Psoas muscle (tissue), 8 donors: ENCODE measurements around the gene CNBD2. TPM values are rescaled to one million over a fixed set of nuclear protein-coding genes. Genes with fewer than 3 reads are reported as not detected.

Experiments used
- ATAC-seq, 4 donors: fragments of 200-7000 bp; cut with Tn5 transposase; one replicate each; pipeline ENCODE4 v1.9.1; 2020; ENCODE audit warnings: moderate library complexity in 3 of 4, mild to moderate bottlenecking in 2 of 4
- DNase-seq, 2 donors: peaks; one replicate each; pipeline ENCODE4 v3.0.0-alpha.2; 2020
- H3K27ac ChIP-seq: fragments of 200-600 bp; one replicate; pipeline ENCODE4 v1.8.0; 2022
- H3K27me3 ChIP-seq, 3 donors: fragments of 200-600 bp in 1 of 3; one replicate each; pipeline versions ENCODE4 v1.6.1 to v1.8.0; 2013 to 2022; ENCODE audit warnings: low read length in 2 of 3, mild to moderate bottlenecking in 2 of 3, moderate library complexity in 1 of 3; ENCODE audit not compliant: insufficient read depth in 3 of 3
- H3K36me3 ChIP-seq, 2 donors: fragments of 200-600 bp in 1 of 2; one replicate each; pipeline versions ENCODE4 v1.6.1 to v1.8.0; 2013 to 2022; ENCODE audit warnings: low read depth in 1 of 2, mild to moderate bottlenecking in 1 of 2, moderate library complexity in 1 of 2; ENCODE audit not compliant: insufficient read depth in 1 of 2
- H3K4me1 ChIP-seq: fragments of 200-600 bp; one replicate; pipeline ENCODE4 v1.8.0; 2022
- H3K4me3 ChIP-seq: fragments of 200-600 bp; one replicate; pipeline ENCODE4 v1.8.0; 2022; ENCODE audit warnings: mild to moderate bottlenecking
- H3K9me3 ChIP-seq: fragments of 200-600 bp; one replicate; pipeline ENCODE4 v1.8.0; 2022
- CTCF ChIP-seq: fragments of 200-600 bp; IDR thresholded peaks from one replicate; pipeline ENCODE4 v1.8.0; 2022; ENCODE audit warnings: antibody characterized with exemption
- WGBS, 3 donors: extraction: QIAGEN DNeasy Blood & Tissue Kit; methylation state at CpG; one replicate each; pipeline versions ENCODE4 v1.1.6 to v1.1.7; 2013; 5-methylcytosine and 5-hydroxymethylcytosine counted together
- intact Hi-C, 2 donors: fragments of 100-400 bp; cut with DNase I; formaldehyde crosslinking; loops; one replicate each; pipeline versions ENCODE4 v1.11.0 to v1.14.2; 2022
- polyA plus RNA-seq, 3 donors: library from polyadenylated mRNA; stranded (reverse); fragments of 200-250 nt; gene quantifications; one replicate each; pipeline ENCODE4 v1.2.3, GENCODE V29; 2013
- total RNA-seq, 4 donors: library from RNA; stranded (reverse); fragmentation: NEBNext Ultra II Directional in 2 of 4; extraction: Animal tissue kit (Norgen Biotek cat#: 25700) in 2 of 4; gene quantifications; one replicate each; pipeline versions ENCODE4 v1.2.1 to v1.2.4, GENCODE V29; 2021 to 2023
- donor health status: healthy with polysubstance abuse.
- donor health status: DM: no; HTN: no; CAD: no; lungs with moderate emphysema.
- donor health status: Bipolar disorder and iron deficiency.
- donor health status: healthy.
- donor health status: DM: yes; HTN: yes; CAD: no.
- donor health status: DM: no; HTN: no; CAD: no.
- donor health status: DM: no; HTN: no; CAD: no.
- donor health status: DM: yes; HTN: yes; CAD: no.

The CNBD2 gene
- total and polyA plus RNA-seq, 7 donors = 7.9 to 21.4 (median 14.0) TPM

- no peaks in the 10 kb centered on the region for H3K9me3 ChIP-seq
- ATAC-seq = no peak
- WGBS, 3 donors = 96 to 100% (median 100%) methylated on average over 1 of the region's 1 CpG
- no peaks in the 10 kb centered on the region for H3K27me3 ChIP-seq
- no peaks in the 10 kb centered on the region for H3K36me3 ChIP-seq
- DNase-seq = no peak
- no peak for TF ChIP-seq CTCF
- no peak overlapping the region for H3K4me3 ChIP-seq
- no peak overlapping the region for H3K27ac ChIP-seq
- peaks cover 4% of the 10 kb centered on the region for H3K4me1 ChIP-seq
- intact Hi-C loops = no loop called here
Observed at GRCh38 chr20:36060676-36061075, 92.3 kb downstream of the CNBD2 start.

- Histone ChIP-seq H3K27me3 (no peaks in the 10 kb centered on the region), H3K9me3 (no peaks in the 10 kb centered on the region), H3K36me3 (no peaks in the 10 kb centered on the region), H3K4me1 (peaks cover 4% of the 10 kb centered on the region), H3K4me3 (no peak overlapping the region), H3K27ac (no peak overlapping the region)
- WGBS, 3 donors = 3 to 16% (median 6%) methylated on average over 1 of the region's 1 CpG
- TF ChIP-seq CTCF = no peak
- intact Hi-C loops = no loop called here
- ATAC-seq (no peak), DNase-seq (peak; percentile 32 to 67)
Observed at GRCh38 chr20:36061754-36062153, 93.4 kb downstream of the CNBD2 start.

GRCh38 chr20:36062799-36063198, 94.4 kb downstream of the CNBD2 start:
- intact Hi-C loops = no loop called here
- 52 to 59% (median 54%) methylated on average over 1 of the region's 1 CpG for WGBS, 3 donors
- no peaks in the 10 kb centered on the region for H3K27me3 ChIP-seq
- H3K36me3 ChIP-seq = no peaks in the 10 kb centered on the region
- H3K27ac ChIP-seq = no peak overlapping the region
- no peaks in the 10 kb centered on the region for H3K9me3 ChIP-seq
- H3K4me3 ChIP-seq = no peak overlapping the region
- ATAC-seq (no peak), DNase-seq (no peak)
- TF ChIP-seq CTCF = no peak
- peaks cover 4% of the 10 kb centered on the region for H3K4me1 ChIP-seq

GRCh38 chr20:36063916-36064657, 95.7 kb downstream of the CNBD2 start:
- no peaks in the 10 kb centered on the region for H3K9me3 ChIP-seq
- H3K4me3 ChIP-seq = peak overlapping the region; percentile 75
- H3K36me3 ChIP-seq = no peaks in the 10 kb centered on the region
- H3K27ac ChIP-seq = peak overlapping the region; percentile 88
- intact Hi-C loops = no loop called here
- peaks cover 4% of the 10 kb centered on the region for H3K4me1 ChIP-seq
- TF ChIP-seq CTCF = no peak
- DNase-seq = no peak
- peak in 1 of 4 donors; percentile 14 for ATAC-seq
- H3K27me3 ChIP-seq = no peaks in the 10 kb centered on the region
- WGBS, 3 donors = 26 to 40% (median 27%) methylated on average over 19 to 26 of the region's 26 CpGs
